Activated naive CD8-positive, alpha-beta T cell treated with anti-CD3 and anti-CD28 coated beads, Interleukin-2, amount 50 U/mL, for 24 hours (primary cell): ENCODE results near the gene WNT1.

Experiments used
- ATAC-seq: fragments of 150-1000 bp; cut with Tn5 transposase; one replicate; pipeline ENCODE4 v1.10.0; 2021
- DNase-seq: peaks from one replicate; pipeline ENCODE4 v3.0.0; 2021
- H3K27ac Mint-ChIP-seq: one replicate; pipeline ENCODE4 v1.8.0; 2021; ENCODE audit warnings: mild to moderate bottlenecking, mixed read lengths
- H3K27me3 Mint-ChIP-seq: one replicate; pipeline ENCODE4 v1.8.0; 2021; ENCODE audit warnings: mixed read lengths
- H3K36me3 Mint-ChIP-seq: one replicate; pipeline ENCODE4 v1.8.0; 2021; ENCODE audit warnings: low read depth, mixed read lengths
- H3K4me1 Mint-ChIP-seq: one replicate; pipeline ENCODE4 v1.8.0; 2021; ENCODE audit warnings: mixed read lengths
- H3K4me3 Mint-ChIP-seq: one replicate; pipeline ENCODE4 v1.8.0; 2021; ENCODE audit warnings: mild to moderate bottlenecking, moderate library complexity, mixed read lengths
- H3K9me3 Mint-ChIP-seq: one replicate; pipeline ENCODE4 v1.8.0; 2021; ENCODE audit warnings: mixed read lengths

The WNT1 gene

GRCh38 chr12:49031573-49032161 is 53.5 kb downstream of the WNT1 start:
- ATAC-seq (no peak), DNase-seq (no peak)
- Mint-ChIP-seq H3K36me3 (peaks cover 35% of the 10 kb centered on the region), H3K4me3 (no peak overlapping the region), H3K9me3 (no peaks in the 10 kb centered on the region), H3K4me1 (no peaks in the 10 kb centered on the region), H3K27ac (no peak overlapping the region), H3K27me3 (no peaks in the 10 kb centered on the region)
